NCI-H2196 treated with DMSO at 0.1 percent for 48 hours (cell line): ENCODE measurements around the gene NR2F1.

Source experiments
- DNase-seq: peaks from one replicate; lab custom pipeline; 2025; ENCODE audit not compliant: unreplicated experiment; lab: John Stamatoyannopoulos, UW

The NR2F1 gene

GRCh38 chr5:93590493-93590892 lies 7.5 kb downstream of the NR2F1 start:
- no peak for DNase-seq

- no peak for DNase-seq
Observed at GRCh38 chr5:93591323-93591945, 8.4 kb downstream of the NR2F1 start.

- no peak for DNase-seq
Observed at GRCh38 chr5:93592883-93593282, 9.9 kb downstream of the NR2F1 start.

GRCh38 chr5:93593476-93594131 lies 10.6 kb downstream of the NR2F1 start:
- no peak for DNase-seq

GRCh38 chr5:93594591-93595419 lies 11.8 kb downstream of the NR2F1 start:
- no peak for DNase-seq

- DNase-seq: no peak
Observed at GRCh38 chr5:93595420-93596147, 12.6 kb downstream of the NR2F1 start.

- no peak for DNase-seq
Observed at GRCh38 chr5:93596310-93596675, 13.3 kb downstream of the NR2F1 start.

GRCh38 chr5:93596676-93597490 lies 13.9 kb downstream of the NR2F1 start:
- DNase-seq: no peak

- DNase-seq: no peak
Observed at GRCh38 chr5:93598091-93599000, 15.3 kb downstream of the NR2F1 start.

GRCh38 chr5:93599001-93599379 lies 16.0 kb downstream of the NR2F1 start:
- no peak for DNase-seq

GRCh38 chr5:93599399-93600120 lies 16.5 kb downstream of the NR2F1 start:
- no peak for DNase-seq

GRCh38 chr5:93600409-93601070 lies 17.5 kb downstream of the NR2F1 start:
- DNase-seq: no peak

- DNase-seq: no peak
Observed at GRCh38 chr5:93601071-93601801, 18.2 kb downstream of the NR2F1 start.

- no peak for DNase-seq
Observed at GRCh38 chr5:93601802-93602155, 18.8 kb downstream of the NR2F1 start.

- DNase-seq: no peak
Observed at GRCh38 chr5:93602241-93603077, 19.4 kb downstream of the NR2F1 start.

- no peak for DNase-seq
Observed at GRCh38 chr5:93603078-93603792, 20.2 kb downstream of the NR2F1 start.
